NCI-H2196 (cell line): ENCODE results near the gene TAS2R60.
"Not testable (repeated sequence)": the region's sequence is repeated elsewhere in the genome, so short reads cannot be mapped to it uniquely, and the experiment has no call there.

Experiments used
- DNase-seq: peaks from one replicate; lab custom pipeline; 2025; ENCODE audit not compliant: unreplicated experiment; lab: John Stamatoyannopoulos, UW

Gene TAS2R60

GRCh38 chr7:143443153-143443552, at the start of gene TAS2R60:
TSS of gene TAS2R60 (plus strand) at chr7:143443453. CDS start at chr7:143443453, 0 bp downstream.
- no peak for DNase-seq

GRCh38 chr7:143394068-143394467, 49.2 kb upstream of the TAS2R60 start:
- no peak for DNase-seq

- no peak for DNase-seq
These were observed 48.5 kb upstream of the TAS2R60 start for GRCh38 chr7:143394777-143395176.

GRCh38 chr7:143395187-143396149, 47.8 kb upstream of the TAS2R60 start:
- no peak for DNase-seq

GRCh38 chr7:143396182-143396581, 47.1 kb upstream of the TAS2R60 start:
- DNase-seq: no peak

- no peak for DNase-seq
These were observed 46.4 kb upstream of the TAS2R60 start for GRCh38 chr7:143396625-143397556.

- no peak for DNase-seq
These were observed 45.3 kb upstream of the TAS2R60 start for GRCh38 chr7:143397710-143398530.

GRCh38 chr7:143398616-143399015, 44.6 kb upstream of the TAS2R60 start:
- no peak for DNase-seq

GRCh38 chr7:143399151-143399550, 44.1 kb upstream of the TAS2R60 start:
- no peak for DNase-seq

GRCh38 chr7:143399642-143400041, 43.6 kb upstream of the TAS2R60 start:
- no peak for DNase-seq

- DNase-seq: no peak
These were observed 42.0 kb upstream of the TAS2R60 start for GRCh38 chr7:143401265-143401664.

GRCh38 chr7:143402233-143402632, 41.0 kb upstream of the TAS2R60 start:
- not testable (repeated sequence) for DNase-seq

GRCh38 chr7:143405173-143406001, 37.9 kb upstream of the TAS2R60 start:
- no peak for DNase-seq

GRCh38 chr7:143406002-143406357, 37.3 kb upstream of the TAS2R60 start:
- no peak for DNase-seq

GRCh38 chr7:143407287-143408251, 35.7 kb upstream of the TAS2R60 start:
- DNase-seq: no peak

- no peak for DNase-seq
These were observed 35.0 kb upstream of the TAS2R60 start for GRCh38 chr7:143408252-143408685.

- DNase-seq: peak; percentile 71
These were observed 34.3 kb upstream of the TAS2R60 start, which contains the start of gene EPHA1 for GRCh38 chr7:143408686-143409561. TSS of gene EPHA1 (minus strand) at chr7:143408856. CDS start at chr7:143408805, 51 bp downstream.
